Panc1 (cell line): ENCODE results near the gene ASB5. TPM values are rescaled to one million over a fixed set of nuclear protein-coding genes. Genes with fewer than 3 reads are reported as not detected.

Source experiments
- ATAC-seq: fragments of 200-7000 bp; cut with Tn5 transposase; 2 replicates; pipeline ENCODE4 v1.9.1; 2020; ENCODE audit warnings: mild to moderate bottlenecking, moderate library complexity
- BruUV-seq: library from RNA; stranded (reverse); fragments of 400-500 nt; replicated peaks from 2 replicates; lab custom pipeline; 2021; lab: Mats Ljungman, UMichigan
- CTCF ChIA-PET: fragments of 300-600 bp; sonication (Branson Sonifier 250); formaldehyde crosslinking; loops from one replicate; lab custom pipeline; 2022; ENCODE audit warnings: antibody characterized with exemption; lab: Charles Lee
- POLR2A ChIA-PET: fragments of 300-600 bp; sonication (Branson Sonifier 250); formaldehyde crosslinking; loops from one replicate; lab custom pipeline; 2022; ENCODE audit warnings: antibody characterized with exemption; lab: Charles Lee
- DNase-seq: peaks from one replicate; pipeline ENCODE4 v3.0.0-alpha.2; 2010; ENCODE audit warnings: low read depth, low spot score
- H3K27ac ChIP-seq: 2 replicates; pipeline ENCODE4 v1.5.1; 2011; ENCODE audit warnings: mild to moderate bottlenecking, low read length, inconsistent platforms
- H3K27me3 ChIP-seq: fragments of 200-500 bp; sonication (Bioruptor generic); 2 replicates; pipeline ENCODE4 v1.6.0; 2014; ENCODE audit warnings: low read length, inconsistent platforms; ENCODE audit not compliant: control insufficient read depth, insufficient read depth
- H3K36me3 ChIP-seq: fragments of 200-500 bp; sonication (Bioruptor generic); 2 replicates; pipeline ENCODE4 v1.5.1; 2014; ENCODE audit warnings: inconsistent platforms, mild to moderate bottlenecking, low read length, moderate library complexity; ENCODE audit not compliant: control insufficient read depth, insufficient read depth
- H3K4me1 ChIP-seq: 2 replicates; pipeline ENCODE4 v1.5.1; 2011; ENCODE audit warnings: inconsistent platforms, mild to moderate bottlenecking, low read length, moderate library complexity; ENCODE audit not compliant: control insufficient read depth, insufficient read depth
- H3K4me3 ChIP-seq, 2 experiments: 2 replicates each; pipeline ENCODE4 v1.5.1; 2011 to 2012; ENCODE audit warnings: low read depth in 2 of 2, low read length in 2 of 2, mild to moderate bottlenecking in 2 of 2, inconsistent platforms in 1 of 2, moderate library complexity in 1 of 2
- H3K9me3 ChIP-seq: fragments of 200-500 bp; sonication (Bioruptor generic); 2 replicates; pipeline ENCODE4 v1.5.1; 2014; ENCODE audit warnings: low read depth, mild to moderate bottlenecking, inconsistent platforms, low read length, moderate library complexity; ENCODE audit not compliant: control insufficient read depth, insufficient read depth
- CTCF ChIP-seq: fragments of 450-650 bp; IDR thresholded peaks from 2 replicates; pipeline ENCODE4 v1.5.1; 2017; ENCODE audit warnings: mild to moderate bottlenecking
- POLR2AphosphoS5 ChIP-seq: IDR thresholded peaks from 2 replicates; pipeline ENCODE4 v1.6.1; 2012; ENCODE audit warnings: mild to moderate bottlenecking, low read depth, low read length, moderate library complexity
- REST ChIP-seq, 2 experiments: IDR thresholded peaks; 2 replicates each; pipeline ENCODE4 v1.6.1; 2011 to 2012; ENCODE audit warnings: low read depth in 2 of 2, control low read depth in 1 of 2, low read length in 1 of 2, mild to moderate bottlenecking in 1 of 2, moderate library complexity in 1 of 2; ENCODE audit not compliant: insufficient read depth in 1 of 2
- SIN3A ChIP-seq: IDR thresholded peaks from 2 replicates; pipeline ENCODE4 v1.6.1; 2012; ENCODE audit warnings: low read depth, mild to moderate bottlenecking, low read length, moderate library complexity, borderline replicate concordance; ENCODE audit not compliant: insufficient read depth
- TCF7L2 ChIP-seq: IDR thresholded peaks from 2 replicates; pipeline ENCODE4 v1.6.1; 2011; ENCODE audit warnings: mild to moderate bottlenecking, low read depth, low read length, inconsistent platforms
- in situ Hi-C: cut with HindIII; loops from 2 replicates; pipeline ENCODE4 v1.10.0; 2016; ENCODE audit warnings: low sequenced_read_pairs, low pct_unique_long_range_greater_than_20kb
- intact Hi-C: fragments of 100-400 bp; cut with micrococcal nuclease; formaldehyde crosslinking; loops from one replicate; pipeline ENCODE4 v1.10.0; 2022; ENCODE audit not compliant: unreplicated experiment
- total RNA-seq: library from RNA; stranded (reverse); gene quantifications from one replicate; pipeline ENCODE4 v1.2.1, GENCODE V29; 2021; ENCODE audit not compliant: unreplicated experiment

ASB5 gene
- total RNA-seq, 1 experiment from 2014 or later = not detected

- Histone ChIP-seq H3K36me3 (no peaks in the 10 kb centered on the region), H3K9me3 (no peaks in the 10 kb centered on the region), H3K27me3 (no peaks in the 10 kb centered on the region), H3K4me3 (no peak overlapping the region), H3K27ac (no peak overlapping the region), H3K4me1 (no peaks in the 10 kb centered on the region)
- DNase-seq = no peak
- intact Hi-C loops = no loop called here
- ChIA-PET POLR2A (no interaction called here), CTCF (no interaction called here)
- no TSS peak for BruUV-seq
- no peak for TF ChIP-seq POLR2AphosphoS5
- no peak for TF ChIP-seq REST (IDR thresholded peaks at IDR 0.05; ENCODE audit: insufficient read depth in 1 of 2, low read depth in 2 of 2, low read length in 1 of 2)
- no peak for TF ChIP-seq TCF7L2
- TF ChIP-seq SIN3A = no peak
- no peak for TF ChIP-seq CTCF
- in situ Hi-C loops = no loop called here
- no peak for ATAC-seq
Measured at GRCh38 chr4:176186671-176187395, 82.2 kb downstream of the ASB5 start.

GRCh38 chr4:176186067-176186466 lies 83.0 kb downstream of the ASB5 start:
- Histone ChIP-seq H3K4me3 (no peak overlapping the region), H3K4me1 (no peaks in the 10 kb centered on the region), H3K27ac (no peak overlapping the region), H3K36me3 (no peaks in the 10 kb centered on the region), H3K27me3 (no peaks in the 10 kb centered on the region), H3K9me3 (no peaks in the 10 kb centered on the region)
- ATAC-seq (no peak), DNase-seq (no peak)
- intact Hi-C loops (no loop called here), in situ Hi-C loops (no loop called here)
- ChIA-PET POLR2A (no interaction called here), CTCF (no interaction called here)
- BruUV-seq = no TSS peak
- TF ChIP-seq CTCF = no peak
- TF ChIP-seq TCF7L2 = no peak
- TF ChIP-seq REST (IDR thresholded peaks at IDR 0.05; ENCODE audit: insufficient read depth in 1 of 2, low read depth in 2 of 2, low read length in 1 of 2) = no peak
- no peak for TF ChIP-seq POLR2AphosphoS5
- no peak for TF ChIP-seq SIN3A
